Effector CD8-positive, alpha-beta T cell (primary cell): ENCODE data around the gene AMOTL2.

Experiments used
- DNase-seq: peaks from one replicate; lab custom pipeline; 2025; lab: John Stamatoyannopoulos, UW

The AMOTL2 gene

DNA sequence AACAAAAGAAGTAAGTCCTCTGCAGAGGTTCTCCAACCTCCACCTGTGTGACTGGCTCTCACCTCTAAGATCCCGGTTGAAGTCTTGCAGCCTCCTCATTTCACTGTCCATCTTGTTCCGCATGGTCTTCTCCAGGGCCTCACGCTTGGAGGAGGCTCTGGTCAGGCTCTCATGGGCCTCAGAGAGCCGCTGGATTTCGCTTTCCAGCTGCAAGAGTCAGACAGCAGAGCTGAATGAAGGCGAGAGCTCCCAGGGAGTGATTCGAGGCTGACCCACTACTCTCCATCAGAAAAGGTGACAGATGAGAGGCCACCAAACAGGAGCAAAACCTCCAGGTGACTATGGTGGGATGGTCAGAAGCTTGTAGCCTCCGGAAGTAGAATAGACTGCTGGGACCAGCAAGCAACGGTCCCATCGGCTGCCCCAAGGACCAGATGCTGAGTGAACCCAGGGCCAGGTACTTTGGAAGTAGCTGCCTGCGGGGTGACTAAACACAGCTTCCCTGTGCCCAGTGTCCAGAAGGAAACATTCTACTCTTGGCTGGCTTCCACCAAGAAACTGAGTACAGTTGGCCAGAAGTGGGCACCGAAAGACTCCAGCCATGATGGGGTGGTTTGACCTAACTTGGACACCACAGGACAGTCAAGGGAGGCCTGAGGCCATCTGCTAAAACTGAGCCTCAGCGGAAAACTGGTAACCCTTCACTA is 7.9 kb downstream of the AMOTL2 start:
- no peak for DNase-seq

DNA sequence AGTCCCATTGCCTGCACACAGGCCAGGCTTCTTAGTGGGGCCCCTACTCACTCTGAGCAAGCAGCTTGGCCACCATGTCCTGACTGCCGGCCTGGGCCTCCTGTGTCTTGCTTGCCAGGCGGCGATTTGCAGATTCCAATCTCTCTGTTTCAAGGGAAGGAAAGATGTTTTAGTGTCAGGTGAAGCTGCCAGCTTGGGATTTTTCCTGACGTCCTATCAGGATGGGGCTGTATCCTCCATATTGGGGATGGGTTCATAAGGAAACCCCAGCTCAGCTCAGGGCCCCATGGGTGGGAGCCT is 8.5 kb downstream of the AMOTL2 start:
- DNase-seq: no peak

DNA sequence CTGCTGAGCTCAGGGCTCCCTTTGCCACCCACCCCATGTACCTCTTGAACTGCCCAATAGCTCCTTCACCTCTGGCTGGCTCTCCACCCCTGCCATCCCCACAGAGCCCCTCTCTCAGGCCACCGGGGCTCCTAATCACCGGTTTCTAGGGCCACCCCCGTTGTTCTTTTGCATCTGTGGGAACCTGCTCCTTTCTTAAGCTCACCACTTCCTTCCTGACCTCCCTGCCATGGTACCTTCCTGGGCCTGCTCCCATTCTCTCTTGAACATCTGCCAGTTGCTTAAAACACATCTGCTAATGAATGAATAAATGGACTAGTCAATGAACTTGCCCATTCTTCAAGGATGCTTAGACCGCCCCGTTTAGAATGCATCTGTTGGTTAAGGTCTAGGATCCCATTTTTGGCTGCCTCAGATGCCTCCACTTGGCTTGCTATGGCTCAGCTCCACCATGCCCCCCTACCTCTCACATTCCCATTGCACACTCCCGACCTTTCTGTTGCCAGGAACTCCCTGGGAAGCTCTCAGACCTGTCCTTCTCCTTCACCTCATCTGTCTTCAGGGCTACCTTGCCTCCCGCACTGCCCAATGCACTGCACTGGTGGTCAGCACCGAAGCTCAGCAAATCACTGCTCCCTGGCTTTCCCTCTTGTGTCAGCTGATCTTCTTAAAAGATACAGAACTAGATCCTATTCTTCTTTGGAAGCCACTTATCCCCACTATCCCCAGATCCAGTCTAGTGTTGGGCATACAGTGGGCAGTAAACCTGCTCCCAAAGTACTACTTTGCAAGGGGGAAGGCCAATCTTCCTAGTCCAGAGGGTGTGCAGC is 9.1 kb downstream of the AMOTL2 start:
- no peak for DNase-seq

DNA sequence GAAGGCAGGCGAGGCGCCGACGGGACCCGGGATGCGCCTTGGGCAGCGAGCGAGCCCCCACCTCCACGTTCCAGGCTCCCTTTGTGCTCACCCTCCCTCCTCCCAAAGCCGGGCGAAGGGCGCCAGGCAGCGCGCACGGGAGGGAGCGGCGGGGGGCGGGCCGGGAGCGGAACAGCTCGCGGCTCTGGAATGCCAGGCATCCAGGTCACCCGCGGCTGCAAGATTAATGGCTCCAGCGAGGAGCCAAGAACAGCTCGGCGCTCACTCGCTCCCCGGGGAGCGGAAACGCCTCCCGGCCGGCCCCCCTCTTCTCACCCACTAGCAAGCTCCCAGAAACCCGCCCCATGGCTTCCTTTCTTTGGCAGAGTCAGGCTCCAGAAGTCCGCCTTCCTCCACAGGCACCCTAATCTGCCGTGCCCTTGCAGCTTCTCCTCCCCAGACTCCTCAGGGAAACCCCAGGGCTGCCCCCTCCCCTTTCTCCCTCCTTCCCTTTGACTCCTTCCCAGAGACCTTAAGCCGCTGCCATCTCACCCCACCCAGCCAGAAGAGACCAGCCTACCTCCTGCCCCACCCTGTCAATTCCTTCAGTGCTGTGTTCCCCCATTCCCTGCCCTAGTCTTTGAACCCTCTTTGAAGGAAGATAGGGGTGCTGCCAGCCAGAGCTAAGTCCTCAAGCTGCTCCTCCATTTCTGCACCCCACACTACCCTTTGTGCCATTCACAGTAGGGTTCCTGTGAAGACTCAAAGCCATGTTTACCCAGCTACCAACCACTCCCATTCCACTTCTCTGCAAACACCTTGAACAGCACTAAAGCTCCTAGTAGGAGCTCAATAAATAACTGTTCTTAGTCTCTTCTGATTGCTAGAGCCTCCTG is 9.9 kb downstream of the AMOTL2 start:
- DNase-seq: no peak

DNA sequence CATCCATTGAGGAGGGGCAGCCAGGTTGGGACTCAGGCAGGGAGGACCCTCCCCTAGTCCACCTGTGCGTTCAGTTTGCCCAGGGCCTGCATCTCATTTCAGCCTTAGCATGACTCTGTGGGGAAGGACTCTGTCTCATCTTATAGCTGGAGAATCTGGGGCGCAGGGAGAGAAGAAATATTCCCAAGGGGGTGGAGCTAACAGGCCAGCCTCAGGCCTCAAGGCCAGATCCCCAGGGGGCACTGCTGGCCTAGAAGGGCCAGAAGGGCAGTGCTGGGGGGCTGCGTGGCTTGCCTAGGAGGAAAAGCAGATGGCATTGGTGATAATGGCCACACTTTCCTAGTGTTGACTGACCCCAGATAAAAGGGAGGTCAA is 10.9 kb downstream of the AMOTL2 start:
- DNase-seq: no peak

DNA sequence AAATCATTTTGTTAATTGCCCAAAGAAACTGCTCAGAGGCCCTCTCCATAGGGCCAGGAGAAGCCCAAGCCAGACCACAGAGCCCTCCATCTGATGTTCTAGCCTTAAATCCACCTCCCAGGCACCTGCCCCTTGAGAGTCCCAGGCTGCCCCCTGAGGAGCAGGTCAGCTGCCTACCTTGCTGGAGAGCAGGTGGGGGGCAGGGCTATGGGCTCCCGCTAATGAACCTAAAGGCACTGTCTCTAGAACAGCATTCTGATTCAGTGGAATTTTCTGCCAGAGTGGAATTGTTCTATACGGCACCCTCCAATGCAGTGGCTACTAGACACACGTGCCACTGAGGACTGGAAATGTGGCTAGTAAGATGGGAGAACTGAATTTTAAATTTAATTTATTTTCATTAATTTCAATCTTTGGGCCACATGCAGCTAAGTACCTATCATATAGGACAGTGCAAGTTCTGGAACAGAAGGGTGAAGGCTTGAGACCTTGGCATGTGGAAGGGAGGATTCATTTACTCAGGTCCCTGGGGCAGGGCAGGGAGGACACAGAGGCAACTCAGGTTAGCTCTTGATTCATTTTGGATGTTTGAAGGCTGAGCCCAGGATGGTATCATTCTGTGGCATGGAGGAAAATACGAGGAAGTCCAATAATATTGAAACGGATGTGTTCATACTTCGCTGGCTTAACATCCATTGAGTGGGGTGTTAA is 11.4 kb downstream of the AMOTL2 start:
- DNase-seq: no peak

DNA sequence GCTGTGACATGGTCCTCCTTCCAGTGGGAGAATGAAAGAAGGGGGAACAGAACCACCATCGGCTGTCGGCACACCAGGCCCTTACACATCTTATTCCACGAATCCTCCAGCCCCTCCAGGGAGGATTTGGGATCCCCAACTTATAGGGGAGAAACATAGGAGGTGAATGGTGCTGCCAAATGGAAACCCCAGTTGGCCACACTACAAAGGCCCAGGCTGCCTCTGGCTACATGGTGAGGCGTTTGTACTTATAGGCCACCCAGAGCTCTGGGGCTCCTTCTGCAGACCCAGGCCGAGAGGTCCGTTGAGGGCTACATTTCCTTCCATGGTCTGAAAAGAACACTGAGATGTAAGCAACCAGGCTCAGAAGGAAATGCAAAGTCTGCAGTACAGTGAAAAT is 12.0 kb downstream of the AMOTL2 start:
- DNase-seq: no peak

DNA sequence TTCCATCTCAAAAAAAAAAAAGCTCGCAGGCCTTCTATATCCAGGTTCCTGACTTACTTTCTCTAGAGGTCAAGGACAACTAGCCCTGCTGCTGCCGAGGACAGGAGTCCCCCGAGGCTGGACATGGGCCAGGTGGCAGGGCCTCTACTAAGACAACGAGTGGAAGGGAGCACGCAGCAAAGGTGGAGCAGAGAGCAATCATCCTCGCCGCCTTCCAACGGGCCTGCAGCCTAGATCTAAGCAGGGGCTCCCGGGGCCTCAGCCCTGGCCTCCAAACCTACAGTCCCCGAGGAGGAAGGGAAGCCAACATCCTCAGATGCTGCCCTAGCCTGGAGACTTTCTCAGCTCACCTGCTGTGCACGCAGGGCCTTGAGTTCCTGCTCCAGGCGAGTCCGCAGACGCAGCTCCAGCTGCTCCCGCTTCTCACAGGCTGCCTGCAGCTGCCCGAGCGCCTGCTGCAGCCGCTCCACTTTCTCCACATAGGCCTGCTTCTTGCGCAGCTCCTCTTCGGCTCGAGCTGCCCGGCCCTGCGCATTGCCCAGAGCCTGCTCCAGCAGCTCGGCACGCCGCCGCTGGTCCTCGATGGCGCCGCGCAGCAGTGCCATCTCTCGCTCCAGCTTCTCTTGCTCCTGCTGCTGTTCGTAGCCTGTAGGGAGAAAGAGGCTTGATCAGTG is 12.9 kb downstream of the AMOTL2 start:
- DNase-seq: no peak

DNA sequence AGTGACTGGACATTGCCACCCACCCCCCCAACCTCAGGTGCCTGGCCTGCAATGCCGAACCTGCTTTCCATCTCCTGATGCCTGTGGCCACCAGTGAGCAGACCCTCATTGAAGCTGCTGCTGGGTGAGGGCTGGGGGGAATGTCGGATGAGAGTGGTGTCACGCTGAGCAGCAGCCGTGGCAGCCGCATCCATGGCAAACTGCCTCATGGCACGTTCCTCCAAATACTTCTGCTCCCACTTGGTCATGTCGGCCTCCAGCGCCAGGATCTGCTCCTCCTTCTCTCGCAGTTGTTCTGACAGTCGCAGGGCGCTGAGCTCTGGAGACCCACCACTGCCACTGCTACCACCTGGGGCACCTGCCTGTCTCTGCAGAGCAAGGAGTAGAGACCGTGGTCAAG is 14.2 kb downstream of the AMOTL2 start:
- DNase-seq: no peak

DNA sequence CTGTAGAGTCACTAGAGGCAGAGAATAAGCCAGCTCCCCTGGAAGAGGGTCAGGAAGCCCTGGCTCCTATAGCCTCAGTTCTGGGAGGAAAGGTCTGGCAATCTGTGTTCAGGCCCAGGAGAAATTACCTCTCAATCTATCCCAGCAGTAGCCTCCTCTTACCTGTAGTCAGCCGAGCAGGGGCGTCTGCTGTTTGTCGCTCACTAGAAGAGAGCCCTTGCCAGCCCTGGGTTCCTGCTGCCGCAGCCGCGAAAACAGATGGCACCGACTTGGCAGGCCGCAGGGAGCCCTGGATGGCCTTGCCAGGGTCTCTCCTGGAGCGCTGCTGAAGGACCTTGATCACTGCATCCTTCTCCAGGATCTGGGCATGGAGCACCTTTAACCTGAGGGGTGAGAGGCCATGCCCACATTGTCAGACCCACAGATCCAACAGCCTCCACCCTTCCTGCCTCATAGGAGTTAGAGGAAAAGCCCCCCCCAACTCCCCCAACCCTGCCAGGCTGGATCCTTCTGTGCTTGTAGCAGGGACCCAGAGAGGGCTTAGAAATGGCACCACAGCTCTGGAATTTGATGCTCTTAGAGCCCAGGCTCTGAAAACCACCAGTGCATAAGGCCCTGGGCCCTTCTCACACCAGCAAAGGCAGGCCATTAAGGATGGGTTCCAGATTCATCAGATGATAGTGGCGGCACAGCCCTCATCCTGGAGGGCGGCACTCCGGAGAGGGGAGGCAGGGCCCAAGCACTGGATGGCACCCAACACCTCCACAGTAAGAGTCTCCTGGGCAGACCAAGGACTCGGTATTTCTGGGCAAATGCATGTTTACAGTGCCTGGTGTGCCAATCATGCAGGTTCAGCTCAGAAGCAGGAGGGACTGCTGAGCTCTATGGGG is 14.9 kb downstream of the AMOTL2 start:
- no peak for DNase-seq

DNA sequence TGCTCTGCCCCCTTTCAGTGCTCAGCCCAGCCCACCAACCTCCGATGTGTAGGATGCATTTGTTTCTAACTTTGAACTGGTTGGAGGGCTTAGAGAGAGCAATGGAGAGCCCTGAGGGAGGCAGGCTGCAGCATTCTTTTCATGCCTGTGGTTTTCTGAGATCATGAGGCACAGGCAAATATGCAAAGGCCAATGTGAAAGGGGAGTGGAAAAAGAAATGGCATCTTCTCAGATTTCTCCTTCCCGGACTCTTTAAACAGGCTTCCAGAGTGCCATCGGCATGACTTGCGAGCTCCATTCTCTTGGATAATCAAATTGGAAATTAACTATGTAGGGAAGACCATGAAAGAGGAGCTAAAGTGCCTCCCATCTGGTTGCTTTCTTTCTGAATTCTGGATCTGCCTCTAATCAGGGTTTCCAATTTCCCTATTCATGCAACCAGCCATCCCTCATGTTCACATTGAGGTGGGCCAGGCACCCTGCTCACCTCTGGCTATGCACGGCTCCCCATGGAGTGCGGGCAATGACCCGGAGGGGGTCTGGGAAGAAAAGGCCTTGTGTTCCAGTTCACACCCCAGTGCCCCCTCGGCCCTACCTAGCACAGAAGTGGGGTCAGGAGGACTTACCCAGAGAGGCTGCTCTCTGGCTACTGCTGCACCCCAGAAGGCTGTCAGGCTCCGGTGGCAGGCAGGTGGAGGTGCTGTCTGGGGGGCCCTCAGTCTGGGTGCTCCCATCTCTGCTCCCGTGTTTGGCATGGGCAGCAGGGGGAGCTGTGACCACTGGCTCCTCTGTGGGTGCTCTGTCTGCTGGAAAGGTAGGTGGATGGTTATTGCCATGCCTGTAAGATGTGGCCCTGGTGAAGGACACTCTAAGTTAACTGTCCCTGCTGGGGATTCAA is 16.1 kb downstream of the AMOTL2 start:
- no peak for DNase-seq

DNA sequence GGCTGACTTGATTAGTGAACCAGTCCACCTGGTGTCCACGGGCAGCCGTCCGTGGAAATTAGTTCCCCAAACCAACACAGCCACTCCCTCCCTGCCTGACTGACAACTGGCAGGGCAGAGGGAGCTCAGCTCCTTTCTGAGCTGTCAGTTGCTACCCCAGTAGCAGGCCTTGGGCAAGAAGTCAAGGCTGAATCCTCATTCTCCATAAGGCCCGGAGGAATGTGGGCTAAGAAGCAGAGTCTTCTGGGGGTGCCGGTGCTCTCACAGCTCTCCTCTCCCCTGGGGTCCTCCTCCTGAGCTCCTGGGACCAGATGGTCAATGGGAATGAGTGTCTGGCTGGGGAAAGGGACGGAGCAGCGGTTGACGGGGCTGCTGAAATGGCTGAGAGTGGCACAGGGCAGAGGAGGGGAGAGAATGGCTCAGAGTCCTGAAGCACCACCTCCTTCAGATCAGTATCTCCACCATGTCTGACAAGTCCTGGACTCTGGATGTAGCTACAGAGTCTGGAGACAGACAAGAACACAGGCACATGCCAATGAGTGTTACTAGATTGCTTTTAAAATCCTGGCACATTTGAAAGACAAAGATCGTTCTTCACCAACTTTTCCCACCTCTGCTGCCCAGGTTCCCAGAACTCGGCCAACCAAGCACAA is 16.9 kb downstream of the AMOTL2 start:
- no peak for DNase-seq

DNA sequence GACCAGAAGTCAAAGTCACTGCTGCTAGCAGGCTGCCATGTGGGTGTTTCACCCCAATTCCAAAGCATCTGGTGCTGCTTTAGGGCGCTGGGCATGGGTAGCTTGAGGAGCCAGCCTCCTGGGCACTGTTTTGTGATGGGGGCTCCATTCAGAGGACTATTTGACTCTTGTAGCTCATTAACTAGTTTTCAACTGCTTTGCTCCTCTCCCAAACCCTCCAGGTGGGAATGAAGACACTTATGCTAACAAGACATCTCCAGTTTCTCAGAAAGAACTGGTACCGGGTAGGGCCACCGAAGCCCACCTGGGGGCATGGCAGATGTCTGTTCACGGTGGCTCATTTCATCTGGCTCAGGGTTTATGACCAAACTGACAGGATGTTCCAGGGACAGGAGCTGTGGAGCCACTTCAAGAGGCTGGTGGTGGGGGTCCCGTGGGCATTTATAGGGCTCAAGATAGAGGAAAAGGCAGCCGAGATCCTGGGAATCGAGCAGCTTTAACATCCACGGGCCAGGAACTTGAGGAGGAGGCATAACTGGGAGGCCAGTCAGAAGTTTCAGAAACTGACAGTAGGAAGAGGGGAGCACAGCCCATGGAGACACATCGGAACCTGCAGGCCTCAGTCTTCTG is 17.7 kb downstream of the AMOTL2 start:
- no peak for DNase-seq

DNA sequence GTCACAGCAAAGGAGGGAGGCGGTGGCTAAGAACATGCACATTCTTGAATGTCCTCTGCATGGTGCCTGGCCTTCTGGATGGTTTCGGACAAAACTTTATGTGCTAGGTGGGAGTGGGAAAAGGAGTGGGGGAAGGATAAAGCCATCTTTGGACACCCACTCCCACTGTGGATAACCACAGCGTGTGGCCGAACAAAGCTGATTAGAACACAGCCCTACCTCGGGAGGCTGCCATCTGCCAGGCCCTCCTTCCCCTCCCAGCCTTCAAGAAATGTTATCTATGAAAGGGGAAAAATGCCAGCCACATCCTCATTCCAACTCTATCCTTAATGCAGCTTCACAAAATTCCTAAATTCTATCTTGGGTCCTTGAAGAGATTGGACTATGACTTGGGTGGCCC is 18.8 kb downstream of the AMOTL2 start:
- no peak for DNase-seq

DNA sequence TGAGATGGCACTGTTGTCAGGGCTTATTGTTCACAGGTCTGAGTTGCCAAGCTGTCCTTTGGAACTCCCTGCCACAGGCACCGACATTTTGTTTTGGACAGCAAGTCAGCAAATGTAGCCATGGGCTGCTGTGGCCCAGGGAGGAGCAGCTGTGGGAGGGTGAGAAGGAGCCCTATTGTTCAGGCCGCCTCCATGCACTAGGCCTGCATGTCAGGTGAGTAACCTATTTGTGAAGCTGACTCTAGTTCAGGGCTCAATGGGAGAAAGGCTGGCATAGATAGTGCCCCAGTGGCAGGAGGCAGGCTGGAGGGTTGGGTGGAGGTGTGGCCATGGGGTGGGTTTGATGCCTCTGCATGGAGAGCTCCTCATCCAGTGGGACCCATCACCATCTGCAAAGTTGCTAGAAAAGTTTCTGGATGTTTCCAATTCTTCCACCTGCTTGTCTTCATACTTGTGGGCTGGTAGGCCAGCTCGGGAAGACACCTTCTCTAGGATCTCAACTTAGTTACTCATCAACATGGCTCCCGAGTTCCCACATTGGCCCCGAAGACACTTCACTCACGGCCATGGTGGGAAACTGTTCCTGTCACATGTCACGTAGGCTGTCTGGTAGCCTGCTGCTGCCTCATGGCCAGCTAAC is 19.5 kb downstream of the AMOTL2 start:
- no peak for DNase-seq

DNA sequence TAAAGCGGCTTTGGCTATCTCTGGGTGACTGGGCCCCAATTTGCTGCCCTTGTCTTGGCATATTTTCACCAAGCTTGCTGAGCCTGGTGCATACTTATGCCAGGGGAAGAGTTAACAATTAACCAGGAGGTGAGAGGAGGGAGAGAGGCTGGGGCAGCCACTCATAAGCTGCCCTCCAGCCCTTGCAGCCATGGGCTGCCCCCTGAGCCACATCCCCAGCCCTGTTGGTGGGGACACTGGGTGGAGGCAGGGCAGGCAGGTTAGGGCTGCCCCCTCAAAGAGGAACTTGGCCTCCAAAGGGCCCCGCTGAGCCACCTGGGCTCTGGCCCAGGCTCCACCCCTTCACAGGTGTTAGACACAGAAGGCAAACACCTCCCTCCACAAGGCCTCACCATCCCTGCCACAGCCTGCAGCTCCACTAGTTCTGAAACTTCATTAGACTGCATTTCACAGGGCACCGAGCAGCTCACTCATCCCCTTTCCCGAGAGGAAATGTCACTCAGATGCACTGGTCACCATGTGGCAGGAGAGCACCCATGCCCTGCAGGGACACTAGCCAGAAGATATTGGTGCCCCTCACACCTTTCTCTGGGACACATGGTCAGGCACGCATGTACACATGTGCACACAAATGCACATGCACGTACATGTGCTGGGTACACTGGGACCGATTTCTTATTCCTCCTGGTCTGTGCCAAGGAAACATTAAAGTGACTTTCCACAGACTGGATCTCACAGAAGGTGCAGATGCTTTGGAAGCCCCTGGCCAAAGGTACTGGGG is 20.2 kb downstream of the AMOTL2 start:
- DNase-seq: no peak

DNA sequence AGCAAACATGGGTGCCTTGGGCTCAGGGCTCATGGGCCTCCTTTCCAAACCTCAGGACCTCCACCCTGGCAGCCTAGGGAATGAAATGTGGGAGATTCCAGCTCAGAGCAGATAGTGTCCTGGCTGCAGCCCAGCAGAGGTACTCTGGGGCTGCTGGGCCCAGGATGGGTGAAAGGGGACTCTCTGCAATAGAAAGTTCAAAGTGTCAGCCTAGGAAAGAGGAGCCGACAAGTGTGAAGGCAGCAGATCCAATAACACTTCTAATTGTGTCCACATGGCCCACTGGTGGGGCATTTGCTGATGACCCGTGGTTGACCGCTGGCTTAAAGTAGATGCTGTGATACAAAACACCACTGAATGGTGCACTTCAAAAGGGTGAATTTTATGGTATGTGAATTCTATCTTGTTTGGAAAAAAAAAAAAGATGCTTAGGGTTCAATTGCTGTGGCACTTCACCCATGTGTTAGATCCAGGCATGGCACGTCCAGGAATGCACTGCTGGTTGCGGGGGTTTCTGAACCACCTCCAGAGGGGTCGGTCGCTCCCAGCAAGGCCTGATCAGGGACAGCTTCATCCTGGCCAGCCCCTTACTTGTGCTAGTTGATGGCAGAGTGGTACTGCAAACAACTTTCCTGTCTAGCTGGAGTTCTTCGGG is 20.9 kb downstream of the AMOTL2 start:
- no peak for DNase-seq
